Spinal cord (tissue), 10 donors: ENCODE results near the gene SDK2. TPM values are rescaled to one million over a fixed set of nuclear protein-coding genes. Genes with fewer than 3 reads are reported as not detected.

ENCODE experiments used
- DNase-seq, 6 donors: peaks; one replicate each; pipeline versions ENCODE4 v3.0.0 to v3.0.0-alpha.2; 2013 to 2015; ENCODE audit warnings: low spot score in 6 of 6, low read depth in 4 of 6
- H3K27ac ChIP-seq: one replicate; pipeline ENCODE4 v1.5.1; 2013; ENCODE audit warnings: low read depth, low read length, control low read depth
- H3K27me3 ChIP-seq: one replicate; pipeline ENCODE4 v1.6.1; 2013; ENCODE audit warnings: low read length; ENCODE audit not compliant: control insufficient read depth, insufficient read depth
- H3K36me3 ChIP-seq: one replicate; pipeline ENCODE4 v1.6.1; 2013; ENCODE audit warnings: low read length; ENCODE audit not compliant: control insufficient read depth, insufficient read depth
- H3K4me1 ChIP-seq: one replicate; pipeline ENCODE4 v1.6.1; 2013; ENCODE audit warnings: low read length; ENCODE audit not compliant: control insufficient read depth, insufficient read depth
- H3K4me3 ChIP-seq: one replicate; pipeline ENCODE4 v1.5.1; 2013; ENCODE audit warnings: low read depth, low read length, control low read depth
- H3K9me3 ChIP-seq: one replicate; pipeline ENCODE4 v1.6.1; 2013; ENCODE audit warnings: low read length; ENCODE audit not compliant: control insufficient read depth, insufficient read depth
- WGBS: methylation state at CpG from one replicate; pipeline ENCODE4 v1.1.5; 2013; ENCODE audit warnings: missing lambda C conversion rate; ENCODE audit not compliant: insufficient coverage; 5-methylcytosine and 5-hydroxymethylcytosine counted together
- polyA plus RNA-seq, 2 donors: library from polyadenylated mRNA; unstranded; fragments of 120-200 nt; gene quantifications; one replicate each; pipeline ENCODE4 v1.2.1, GENCODE V29; 2013; ENCODE audit not compliant: insufficient read length in 2 of 2
- total RNA-seq, 2 donors: library from RNA; depleted of rRNA in 1 of 2; stranded (reverse); fragments of 120-200 nt in 1 of 2; fragments of >200 nt in 1 of 2; gene quantifications; one replicate each; pipeline versions ENCODE4 v1.2.3 to v1.2.4, GENCODE V29; 2013 to 2014
- donor health status: healthy.

SDK2 gene
- total and polyA plus RNA-seq, 4 donors, result 10.9 to 14.4 (median 12.7) TPM

DNA sequence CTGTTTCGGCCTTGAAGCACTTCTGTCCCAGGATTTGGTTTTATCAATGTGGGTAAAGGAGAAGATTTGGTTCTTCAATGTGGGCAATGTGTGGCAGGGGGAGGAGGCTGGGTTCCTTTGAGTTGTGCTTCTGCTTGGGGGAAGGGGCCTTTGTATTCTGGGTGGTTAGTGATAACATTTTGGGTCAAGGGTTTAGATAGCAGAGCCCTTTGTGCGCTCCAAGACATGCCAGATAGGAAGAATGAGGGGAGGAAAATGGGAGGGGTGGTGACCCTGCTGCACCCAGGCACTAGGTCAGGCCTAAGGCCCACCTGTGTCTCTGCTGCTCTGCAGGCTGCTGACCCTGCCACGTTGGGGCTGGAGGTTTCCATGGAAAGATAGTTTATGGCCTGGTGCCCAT, 292.5 kb downstream of the SDK2 start:
- peaks cover 43% of the 10 kb centered on the region for H3K36me3 ChIP-seq
- H3K27ac ChIP-seq, result no peak overlapping the region
- no peaks in the 10 kb centered on the region for H3K27me3 ChIP-seq
- WGBS, result 76% methylated on average over 3 of the region's 3 CpGs
- H3K4me1 ChIP-seq, result peaks cover 57% of the 10 kb centered on the region
- H3K9me3 ChIP-seq, result no peaks in the 10 kb centered on the region
- DNase-seq, result no peak
- no peak overlapping the region for H3K4me3 ChIP-seq

- H3K4me3 ChIP-seq, result no peak overlapping the region
- DNase-seq, result no peak
- no peaks in the 10 kb centered on the region for H3K27me3 ChIP-seq
- peak overlapping the region; percentile 98 for H3K27ac ChIP-seq
- H3K9me3 ChIP-seq, result no peaks in the 10 kb centered on the region
- H3K36me3 ChIP-seq, result peaks cover 38% of the 10 kb centered on the region
- peaks cover 57% of the 10 kb centered on the region for H3K4me1 ChIP-seq
- WGBS, result 100% methylated on average over 4 of the region's 5 CpGs
Observed at GRCh38 chr17:73350864-73351263, 293.4 kb downstream of the SDK2 start.

GRCh38 chr17:73349647-73350046, 294.6 kb downstream of the SDK2 start:
- peak overlapping the region; percentile 98 for H3K27ac ChIP-seq
- H3K27me3 ChIP-seq, result no peaks in the 10 kb centered on the region
- H3K4me1 ChIP-seq, result peaks cover 60% of the 10 kb centered on the region
- no peaks in the 10 kb centered on the region for H3K9me3 ChIP-seq
- 80% methylated on average over 8 of the region's 9 CpGs for WGBS
- H3K36me3 ChIP-seq, result peaks cover 36% of the 10 kb centered on the region
- DNase-seq, result no peak
- H3K4me3 ChIP-seq, result peak overlapping the region; percentile 0

- WGBS, result 28% methylated on average over 5 of the region's 6 CpGs
- Histone ChIP-seq H3K36me3 (peaks cover 31% of the 10 kb centered on the region), H3K27ac (peak overlapping the region; percentile 98), H3K27me3 (no peaks in the 10 kb centered on the region), H3K4me3 (peak overlapping the region; percentile 0), H3K4me1 (peaks cover 66% of the 10 kb centered on the region), H3K9me3 (no peaks in the 10 kb centered on the region)
- peak in 5 of 6 donors; percentile 69 to 95 (median 87) for DNase-seq
Observed at GRCh38 chr17:73349138-73349537, 295.1 kb downstream of the SDK2 start.

DNA sequence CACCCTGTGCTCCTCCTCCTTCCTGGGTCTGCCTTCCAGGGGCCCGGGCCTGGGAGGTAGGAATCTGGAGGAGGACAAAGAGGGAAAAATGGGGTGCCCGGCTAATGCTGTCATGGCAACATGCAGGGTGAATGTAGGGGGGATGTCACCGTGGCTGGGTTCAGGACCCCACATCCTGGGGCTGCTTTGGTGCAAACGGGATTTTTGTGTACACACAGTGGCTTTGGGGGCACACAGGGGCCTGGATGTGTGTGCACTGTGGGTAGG, 295.5 kb downstream of the SDK2 start:
- 19% methylated on average over 4 of the region's 4 CpGs for WGBS
- H3K4me3 ChIP-seq, result peak overlapping the region; percentile 0
- H3K4me1 ChIP-seq, result peaks cover 69% of the 10 kb centered on the region
- peaks cover 30% of the 10 kb centered on the region for H3K36me3 ChIP-seq
- H3K27ac ChIP-seq, result peak overlapping the region; percentile 98
- H3K27me3 ChIP-seq, result no peaks in the 10 kb centered on the region
- H3K9me3 ChIP-seq, result no peaks in the 10 kb centered on the region
- DNase-seq, result no peak

DNA sequence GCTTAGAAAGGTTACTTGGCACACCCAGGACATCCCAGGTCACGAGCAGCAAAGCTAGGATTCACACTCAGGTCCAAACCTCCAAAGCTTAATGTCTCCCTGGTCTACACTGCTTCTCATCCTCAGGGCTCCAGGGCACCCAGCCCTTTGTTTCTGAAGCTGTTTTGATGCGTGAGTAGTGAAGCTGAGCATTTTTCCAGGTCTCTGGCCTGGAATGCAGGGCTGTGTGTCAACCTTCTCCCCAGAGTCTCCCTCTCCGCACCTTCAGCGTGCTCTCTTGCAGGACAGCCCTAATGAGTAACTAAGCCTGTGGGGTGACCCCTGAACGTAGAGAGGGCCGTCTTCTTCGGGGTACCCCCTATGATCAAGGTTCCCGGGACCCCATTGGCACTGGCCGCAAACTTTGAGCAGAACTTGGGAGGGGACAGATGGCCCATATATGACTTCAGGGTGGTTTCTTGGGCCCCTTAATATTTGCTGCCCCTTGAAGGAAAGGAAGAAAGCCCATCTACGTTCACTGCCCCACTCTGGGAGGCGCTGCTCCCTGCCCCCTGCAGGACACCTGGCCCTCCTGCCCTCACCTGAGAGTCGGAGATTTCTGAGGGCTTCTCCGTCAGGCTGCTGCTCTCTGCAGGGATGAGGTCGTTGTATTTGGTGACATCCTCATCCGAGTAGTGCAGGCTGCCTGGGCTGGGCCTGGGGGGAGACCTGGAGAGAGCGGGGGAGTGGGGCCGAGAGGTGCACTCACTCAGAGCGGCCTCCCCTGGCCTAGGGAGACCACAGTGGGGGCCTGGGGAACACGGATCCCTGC, 296.0 kb downstream of the SDK2 start:
- Histone ChIP-seq H3K9me3 (no peaks in the 10 kb centered on the region), H3K4me3 (no peak overlapping the region), H3K4me1 (peaks cover 75% of the 10 kb centered on the region), H3K36me3 (peaks cover 30% of the 10 kb centered on the region), H3K27ac (peak overlapping the region; percentile 98), H3K27me3 (no peaks in the 10 kb centered on the region)
- WGBS, result 62% methylated on average over 13 of the region's 19 CpGs
- no peak for DNase-seq

DNA sequence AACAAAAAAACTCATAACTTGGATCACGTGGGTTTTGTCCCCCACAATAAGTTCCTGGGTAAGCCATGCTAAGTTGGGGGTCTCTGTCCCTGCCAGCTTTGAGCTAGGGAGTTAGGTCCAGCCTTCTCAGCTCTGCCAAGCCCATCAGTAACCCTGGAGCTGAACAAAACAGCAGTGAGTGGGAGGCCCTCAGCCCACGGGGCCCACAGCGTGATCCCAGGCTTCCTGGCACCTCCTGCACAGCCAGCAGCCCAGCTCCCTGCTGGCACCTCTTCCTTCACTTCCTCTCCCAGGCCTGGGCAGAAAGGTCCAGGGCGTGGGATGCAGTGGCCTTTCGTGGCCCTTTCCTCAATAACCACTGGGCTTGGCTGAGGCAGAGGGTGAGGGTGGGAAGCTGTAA, 296.9 kb downstream of the SDK2 start:
- H3K9me3 ChIP-seq, result no peaks in the 10 kb centered on the region
- peaks cover 26% of the 10 kb centered on the region for H3K36me3 ChIP-seq
- WGBS, result 30% methylated on average over 2 of the region's 5 CpGs
- H3K27me3 ChIP-seq, result no peaks in the 10 kb centered on the region
- H3K4me3 ChIP-seq, result no peak overlapping the region
- peak overlapping the region; percentile 98 for H3K27ac ChIP-seq
- peaks cover 82% of the 10 kb centered on the region for H3K4me1 ChIP-seq
- DNase-seq, result peak in 2 of 6 donors; percentile 78 to 89

DNA sequence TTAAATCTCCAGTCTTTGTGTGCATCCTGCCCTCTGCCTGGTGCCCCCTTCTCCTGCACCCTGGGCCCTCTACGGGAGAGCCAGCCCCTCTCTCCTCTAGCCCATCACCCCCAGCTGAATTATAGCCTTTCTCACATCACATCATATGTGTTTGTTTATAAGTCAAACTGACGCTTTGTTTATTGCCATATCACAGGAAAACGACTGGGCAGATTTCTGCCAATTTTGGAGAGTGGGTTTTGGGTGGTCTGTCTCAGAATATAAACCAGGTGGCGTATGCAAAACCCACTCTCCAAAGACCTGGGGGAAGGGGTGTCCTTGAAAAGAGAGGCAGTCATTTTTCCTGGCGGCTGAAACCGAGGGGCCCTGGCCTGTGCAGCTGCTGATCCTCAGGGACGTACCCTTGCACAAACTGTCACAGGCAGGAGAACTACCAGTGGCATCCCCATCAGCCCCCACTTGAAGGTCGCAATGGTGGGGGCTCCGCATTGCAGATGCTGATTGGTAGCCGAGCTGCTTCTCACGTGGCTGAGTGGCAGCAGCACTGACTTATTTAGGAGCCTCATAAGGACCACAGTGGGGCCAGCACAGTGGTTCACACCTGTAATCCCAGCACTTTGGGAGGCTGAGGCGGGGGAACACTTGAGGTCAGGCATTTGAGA, 297.6 kb downstream of the SDK2 start:
- Histone ChIP-seq H3K4me1 (peaks cover 83% of the 10 kb centered on the region), H3K36me3 (peaks cover 23% of the 10 kb centered on the region), H3K4me3 (no peak overlapping the region), H3K27me3 (no peaks in the 10 kb centered on the region), H3K27ac (peak overlapping the region; percentile 98), H3K9me3 (no peaks in the 10 kb centered on the region)
- 43% methylated on average over 7 of the region's 12 CpGs for WGBS
- DNase-seq, result no peak

DNA sequence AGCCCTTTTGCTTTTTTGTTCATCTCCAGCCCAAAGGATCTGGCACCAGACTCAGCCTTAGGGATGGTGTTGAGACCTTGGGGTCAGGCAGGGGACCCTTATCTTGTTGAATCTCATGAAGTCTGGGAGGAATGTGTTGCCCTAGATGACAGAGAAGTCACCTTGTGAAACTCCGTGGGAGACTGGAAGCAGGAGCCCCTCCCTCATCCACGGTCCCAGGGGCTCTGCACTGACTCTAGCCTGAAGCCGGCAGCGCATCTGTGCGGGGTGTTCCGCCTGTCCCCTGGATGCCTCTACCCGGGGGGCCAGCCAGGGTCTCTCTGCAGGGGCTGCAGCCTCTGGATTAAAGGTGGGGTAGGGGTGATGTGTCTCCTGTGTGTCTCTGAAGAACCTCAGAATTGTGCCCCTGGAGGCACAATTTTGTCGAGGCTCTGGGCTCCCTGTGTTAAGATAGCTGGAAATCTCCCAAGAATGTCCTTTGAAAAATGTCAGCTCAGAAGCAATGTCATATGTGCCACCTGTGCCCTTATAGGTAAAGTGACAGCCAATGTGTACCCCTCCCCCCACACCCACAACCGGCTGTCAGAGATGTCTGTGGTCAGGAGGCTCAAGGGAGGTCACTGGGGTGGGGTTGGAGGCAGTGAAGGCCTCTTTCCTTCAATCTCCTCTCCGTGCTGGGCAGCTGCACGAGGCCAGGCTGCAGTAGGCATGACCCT, 300.3 kb downstream of the SDK2 start:
- DNase-seq, result no peak
- 29% methylated on average over 7 of the region's 11 CpGs for WGBS
- no peaks in the 10 kb centered on the region for H3K27me3 ChIP-seq
- H3K36me3 ChIP-seq, result peaks cover 14% of the 10 kb centered on the region
- H3K4me1 ChIP-seq, result peaks cover 80% of the 10 kb centered on the region
- peak overlapping the region; percentile 97 for H3K27ac ChIP-seq
- no peak overlapping the region for H3K4me3 ChIP-seq
- H3K9me3 ChIP-seq, result no peaks in the 10 kb centered on the region
